ENCODE measurements around the gene GABRD.

DNA sequence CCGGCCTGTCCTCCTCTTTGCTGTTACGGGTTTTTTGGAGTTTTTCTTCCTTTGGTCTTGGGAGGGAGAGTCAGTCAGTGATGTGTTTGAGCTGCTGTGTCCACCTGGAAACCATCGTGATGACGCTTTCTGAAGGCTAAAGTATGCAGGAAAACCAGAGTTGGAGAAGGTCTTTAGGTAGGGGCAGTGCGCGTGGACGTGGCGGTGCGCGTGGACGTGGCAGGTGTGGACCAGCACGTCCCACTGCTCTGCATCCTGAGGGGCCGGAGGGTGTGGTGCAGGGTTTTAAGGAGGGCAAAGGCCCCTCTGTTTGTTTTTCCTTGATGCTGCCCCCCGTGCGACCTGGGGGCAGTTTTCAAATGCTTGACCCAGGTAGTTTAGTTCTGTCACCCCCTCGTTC is 61.0 kb downstream of the GABRD start:
- TF ChIP-seq, protein P1, sequence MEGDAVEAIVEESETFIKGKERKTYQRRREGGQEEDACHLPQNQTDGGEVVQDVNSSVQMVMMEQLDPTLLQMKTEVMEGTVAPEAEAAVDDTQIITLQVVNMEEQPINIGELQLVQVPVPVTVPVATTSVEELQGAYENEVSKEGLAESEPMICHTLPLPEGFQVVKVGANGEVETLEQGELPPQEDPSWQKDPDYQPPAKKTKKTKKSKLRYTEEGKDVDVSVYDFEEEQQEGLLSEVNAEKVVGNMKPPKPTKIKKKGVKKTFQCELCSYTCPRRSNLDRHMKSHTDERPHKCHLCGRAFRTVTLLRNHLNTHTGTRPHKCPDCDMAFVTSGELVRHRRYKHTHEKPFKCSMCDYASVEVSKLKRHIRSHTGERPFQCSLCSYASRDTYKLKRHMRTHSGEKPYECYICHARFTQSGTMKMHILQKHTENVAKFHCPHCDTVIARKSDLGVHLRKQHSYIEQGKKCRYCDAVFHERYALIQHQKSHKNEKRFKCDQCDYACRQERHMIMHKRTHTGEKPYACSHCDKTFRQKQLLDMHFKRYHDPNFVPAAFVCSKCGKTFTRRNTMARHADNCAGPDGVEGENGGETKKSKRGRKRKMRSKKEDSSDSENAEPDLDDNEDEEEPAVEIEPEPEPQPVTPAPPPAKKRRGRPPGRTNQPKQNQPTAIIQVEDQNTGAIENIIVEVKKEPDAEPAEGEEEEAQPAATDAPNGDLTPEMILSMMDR (IDR thresholded peaks at IDR 0.05), result no peak
- TF ChIP-seq POLR2A (IDR thresholded peaks at IDR 0.05), result no peak
